Stimulated activated CD4-positive, alpha-beta T cell treated with anti-CD3 and anti-CD28 coated beads, Interleukin-4, amount 100 ng/mL, for 1 hour (primary cell): ENCODE data around the gene GYG1.

Experiments
- DNase-seq: peaks from one replicate; pipeline ENCODE4 v3.0.0-alpha.2; 2020

Gene GYG1

GRCh38 chr3:149020196-149020838 lies 29.0 kb downstream of the GYG1 start:
- DNase-seq = no peak

- DNase-seq = peak; percentile 7
Observed at GRCh38 chr3:149020839-149021252, 29.5 kb downstream of the GYG1 start.

GRCh38 chr3:149021830-149022229 lies 30.5 kb downstream of the GYG1 start:
- DNase-seq = no peak

GRCh38 chr3:149023951-149024350 lies 32.6 kb downstream of the GYG1 start:
- no peak for DNase-seq

GRCh38 chr3:149026718-149027117 lies 35.4 kb downstream of the GYG1 start:
- no peak for DNase-seq

GRCh38 chr3:149031096-149031495 lies 39.8 kb downstream of the GYG1 start:
- DNase-seq = no peak

GRCh38 chr3:149037684-149038083 lies 46.3 kb downstream of the GYG1 start:
- no peak for DNase-seq

- DNase-seq = no peak
Observed at GRCh38 chr3:149038322-149038721, 47.0 kb downstream of the GYG1 start.

- DNase-seq = no peak
Observed at GRCh38 chr3:149042789-149043386, 51.5 kb downstream of the GYG1 start.

- no peak for DNase-seq
Observed at GRCh38 chr3:149044339-149045083, 53.2 kb downstream of the GYG1 start.

GRCh38 chr3:149055575-149055974 lies 64.2 kb downstream of the GYG1 start:
- no peak for DNase-seq

GRCh38 chr3:149058198-149058597 lies 66.9 kb downstream of the GYG1 start:
- DNase-seq = no peak

GRCh38 chr3:149058602-149059001 lies 67.3 kb downstream of the GYG1 start:
- DNase-seq = no peak

- DNase-seq = no peak
Observed at GRCh38 chr3:149061776-149062175, 70.4 kb downstream of the GYG1 start.

- no peak for DNase-seq
Observed at GRCh38 chr3:149067883-149068282, 76.5 kb downstream of the GYG1 start.
